GM12878 (cell line): ENCODE data around the gene ABCC1.
"Not testable (repeated sequence)": the region's sequence is repeated elsewhere in the genome, so short reads cannot be mapped to it uniquely, and the experiment has no call there.

ENCODE experiments used
- ASH2L ChIP-seq: fragments of 300-600, 200-600 bp; sonication (generic); IDR thresholded peaks from 2 replicates; pipeline ENCODE4 v1.6.1; 2017; ENCODE audit warnings: low read depth, mild to moderate bottlenecking, borderline replicate concordance
- ATF3 ChIP-seq: IDR thresholded peaks from 2 replicates; pipeline ENCODE4 v1.6.1; 2011; ENCODE audit warnings: low read depth, mild to moderate bottlenecking, low read length, moderate library complexity, borderline replicate concordance; ENCODE audit errors: extremely low read depth
- CTCF ChIP-seq, 3 experiments: IDR thresholded peaks in 2 of 3; conservative IDR thresholded peaks in 1 of 3; 2 replicates each; pipeline ENCODE4 v1.5.1; 2011; ENCODE audit warnings: low read depth in 3 of 3, low read length in 3 of 3, mild to moderate bottlenecking in 3 of 3, control low read depth in 2 of 3, moderate library complexity in 2 of 3, inconsistent platforms in 1 of 3, mixed read lengths in 1 of 3; ENCODE audit not compliant: control insufficient read depth in 2 of 3, insufficient read depth in 1 of 3; ENCODE audit errors: extremely low read depth in 1 of 3
- DPF2 ChIP-seq: fragments of 450-650 bp; IDR thresholded peaks from 2 replicates; pipeline ENCODE4 v1.6.1; 2017; ENCODE audit warnings: mild to moderate bottlenecking
- ELK1 ChIP-seq: IDR thresholded peaks from 2 replicates; pipeline ENCODE4 v1.6.1; 2012; ENCODE audit warnings: low read depth, low read length, improper control_type of control experiment
- EP300 ChIP-seq, 2 experiments: fragments of 150-350 bp in 1 of 2; IDR thresholded peaks; 2 replicates each; pipeline ENCODE4 v1.6.1; 2011 to 2012; ENCODE audit warnings: low read depth in 2 of 2, low read length in 2 of 2, borderline replicate concordance in 1 of 2, improper control_type of control experiment in 1 of 2, inconsistent platforms in 1 of 2; ENCODE audit not compliant: control insufficient read depth in 1 of 2
- MAX ChIP-seq: IDR thresholded peaks from 2 replicates; pipeline ENCODE4 v1.6.1; 2012; ENCODE audit warnings: low read depth, low read length, improper control_type of control experiment
- MEF2A ChIP-seq: IDR thresholded peaks from 2 replicates; pipeline ENCODE4 v1.6.1; 2011; ENCODE audit warnings: low read depth, mild to moderate bottlenecking, low read length, moderate library complexity; ENCODE audit not compliant: insufficient read depth
- NFIC ChIP-seq: IDR thresholded peaks from 2 replicates; pipeline ENCODE4 v1.6.1; 2012; ENCODE audit warnings: low read depth, mild to moderate bottlenecking, inconsistent platforms, low read length, moderate library complexity
- SREBF2 ChIP-seq: IDR thresholded peaks from 2 replicates; pipeline ENCODE4 v1.6.1; 2012; ENCODE audit warnings: mild to moderate bottlenecking, low read length
- ZBED1 ChIP-seq: IDR thresholded peaks from 2 replicates; pipeline ENCODE4 v1.6.1; 2016; ENCODE audit warnings: borderline replicate concordance
- ZBTB11 ChIP-seq: fragments of 450-650 bp; formaldehyde crosslinking; IDR thresholded peaks from 2 replicates; pipeline ENCODE4 v1.5.0; 2022; ENCODE audit warnings: mild to moderate bottlenecking, missing genetic modification characterization

GRCh38 chr16:16161840-16162239 lies 212.4 kb downstream of the ABCC1 start:
- TF ChIP-seq DPF2; NFIC; EP300 (IDR thresholded peaks at IDR 0.05; ENCODE audit: borderline replicate concordance in 1 of 2, control insufficient read depth in 1 of 2, low read depth in 2 of 2, low read length in 2 of 2); ZBTB11 (CRISPR knock-in tag); CTCF (IDR thresholded peaks at IDR 0.05 in 2 of 3, conservative IDR thresholded peaks at IDR 0.05 in 1 of 3; ENCODE audit: control insufficient read depth in 2 of 3, extremely low read depth in 1 of 3, insufficient read depth in 1 of 3, low read depth in 3 of 3, low read length in 3 of 3); MEF2A; ZBED1; ELK1; MAX; ASH2L; ATF3; SREBF2: not testable (repeated sequence)
